GM18498 (cell line): ENCODE measurements around the gene ANGPTL7.
"Not testable (repeated sequence)": the region's sequence is repeated elsewhere in the genome, so short reads cannot be mapped to it uniquely, and the experiment has no call there.

ENCODE experiments used
- ATAC-seq: cut with Tn5 transposase; IDR thresholded peaks from one replicate; pipeline ENCODE4 v1.9.1; 2021; ENCODE audit warnings: mild to moderate bottlenecking, moderate library complexity; ENCODE audit not compliant: unreplicated experiment

The ANGPTL7 gene

GRCh38 chr1:11188858-11189451 lies at the start of gene ANGPTL7:
Gene ANGPTL7 (plus strand): TSS chr1:11189355. CDS start chr1:11189580, 225 bp downstream.
- ATAC-seq = no peak

- no peak for ATAC-seq
These were observed 46.4 kb upstream of the ANGPTL7 start for GRCh38 chr1:11142618-11143391.

GRCh38 chr1:11143401-11143800 lies 45.8 kb upstream of the ANGPTL7 start:
- ATAC-seq = no peak

GRCh38 chr1:11143907-11144306 lies 45.2 kb upstream of the ANGPTL7 start:
- no peak for ATAC-seq

- no peak for ATAC-seq
These were observed 44.4 kb upstream of the ANGPTL7 start for GRCh38 chr1:11144570-11145256.

GRCh38 chr1:11145741-11146140 lies 43.4 kb upstream of the ANGPTL7 start:
- no peak for ATAC-seq

- no peak for ATAC-seq
These were observed 41.9 kb upstream of the ANGPTL7 start for GRCh38 chr1:11147197-11147770.

GRCh38 chr1:11150326-11150725 lies 38.8 kb upstream of the ANGPTL7 start:
- ATAC-seq = no peak

- no peak for ATAC-seq
These were observed 38.0 kb upstream of the ANGPTL7 start for GRCh38 chr1:11151114-11151513.

- ATAC-seq = no peak
These were observed 37.1 kb upstream of the ANGPTL7 start for GRCh38 chr1:11151826-11152612.

- ATAC-seq = no peak
These were observed 36.4 kb upstream of the ANGPTL7 start for GRCh38 chr1:11152755-11153154.

- ATAC-seq = no peak
These were observed 36.0 kb upstream of the ANGPTL7 start for GRCh38 chr1:11153184-11153583.

GRCh38 chr1:11156441-11156840 lies 32.7 kb upstream of the ANGPTL7 start:
- no peak for ATAC-seq

GRCh38 chr1:11156963-11157362 lies 32.2 kb upstream of the ANGPTL7 start:
- ATAC-seq = no peak

- ATAC-seq = no peak
These were observed 31.8 kb upstream of the ANGPTL7 start for GRCh38 chr1:11157394-11157793.

GRCh38 chr1:11157867-11158266 lies 31.3 kb upstream of the ANGPTL7 start:
- ATAC-seq = no peak

- no peak for ATAC-seq
These were observed 30.9 kb upstream of the ANGPTL7 start for GRCh38 chr1:11158291-11158690.

- ATAC-seq = no peak
These were observed 30.3 kb upstream of the ANGPTL7 start for GRCh38 chr1:11158720-11159321.

GRCh38 chr1:11162752-11163151 lies 26.4 kb upstream of the ANGPTL7 start:
- ATAC-seq = not testable (repeated sequence)

GRCh38 chr1:11166744-11167143 lies 22.4 kb upstream of the ANGPTL7 start:
- ATAC-seq = not testable (repeated sequence)
